NCI-H1694 treated with DMSO at 0.1 percent for 48 hours (cell line): ENCODE data around the gene PTPN12.
"Not testable (repeated sequence)": the region's sequence is repeated elsewhere in the genome, so short reads cannot be mapped to it uniquely, and the experiment has no call there.

ENCODE experiments used
- DNase-seq: peaks from one replicate; lab custom pipeline; 2025; lab: John Stamatoyannopoulos, UW

Gene PTPN12

GRCh38 chr7:77537136-77537777 is at the start of gene PTPN12:
PTPN12 (plus strand) TSS chr7:77537295; CDS start chr7:77537547, 252 bp downstream.
- peak; percentile 74 for DNase-seq

- no peak for DNase-seq
Observed at GRCh38 chr7:77488986-77489385, 48.1 kb upstream of the PTPN12 start.

GRCh38 chr7:77497079-77497478 is 40.0 kb upstream of the PTPN12 start:
- DNase-seq, result no peak

- DNase-seq, result no peak
Observed at GRCh38 chr7:77498659-77499379, 38.3 kb upstream of the PTPN12 start.

GRCh38 chr7:77501192-77501515 is 35.9 kb upstream of the PTPN12 start:
- no peak for DNase-seq

GRCh38 chr7:77504951-77505350 is 32.1 kb upstream of the PTPN12 start:
- DNase-seq, result no peak

GRCh38 chr7:77506899-77507298 is 30.2 kb upstream of the PTPN12 start:
- no peak for DNase-seq

- DNase-seq, result not testable (repeated sequence)
Observed at GRCh38 chr7:77513002-77513670, 24.0 kb upstream of the PTPN12 start.

- no peak for DNase-seq
Observed at GRCh38 chr7:77516085-77516484, 21.0 kb upstream of the PTPN12 start.

- no peak for DNase-seq
Observed at GRCh38 chr7:77520261-77520660, 16.8 kb upstream of the PTPN12 start.

GRCh38 chr7:77521537-77521936 is 15.6 kb upstream of the PTPN12 start:
- DNase-seq, result not testable (repeated sequence)

GRCh38 chr7:77524731-77525130 is 12.4 kb upstream of the PTPN12 start:
- DNase-seq, result no peak

GRCh38 chr7:77525231-77525630 is 11.9 kb upstream of the PTPN12 start:
- DNase-seq, result no peak

- no peak for DNase-seq
Observed at GRCh38 chr7:77528368-77528767, 8.7 kb upstream of the PTPN12 start.

- DNase-seq, result no peak
Observed at GRCh38 chr7:77529279-77529678, 7.8 kb upstream of the PTPN12 start.

- no peak for DNase-seq
Observed at GRCh38 chr7:77531038-77531437, 6.1 kb upstream of the PTPN12 start.

- DNase-seq, result no peak
Observed at GRCh38 chr7:77532247-77532646, 4.8 kb upstream of the PTPN12 start.

- not testable (repeated sequence) for DNase-seq
Observed at GRCh38 chr7:77532732-77533131, 4.4 kb upstream of the PTPN12 start.

- DNase-seq, result not testable (repeated sequence)
Observed at GRCh38 chr7:77534046-77534445, 3.0 kb upstream of the PTPN12 start.

- DNase-seq, result no peak
Observed at GRCh38 chr7:77536017-77536412, 1.1 kb upstream of the PTPN12 start.

GRCh38 chr7:77536413-77537135 is 521 bp upstream of the PTPN12 start:
- DNase-seq, result peak; percentile 93

- DNase-seq, result peak; percentile 19
Observed at GRCh38 chr7:77537778-77538280, 734 bp downstream of the PTPN12 start.
